Hepatocyte (in vitro differentiated cells): ENCODE data around the gene IQCH.

ENCODE experiments used
- EZH2phosphoT487 ChIP-seq: fragments of 200-600 bp; sonication (generic); IDR thresholded peaks from one replicate; pipeline ENCODE4 v1.6.1; 2018; ENCODE audit warnings: antibody characterized with exemption, mild to moderate bottlenecking, low read depth, moderate library complexity; ENCODE audit not compliant: unreplicated experiment, severe bottlenecking
- TF ChIP-seq, protein P1 (sequence below): fragments of 200-600 bp; sonication (generic); IDR thresholded peaks from 2 replicates; pipeline ENCODE4 v1.5.1; 2016; ENCODE audit warnings: antibody characterized with exemption, mild to moderate bottlenecking; ENCODE audit not compliant: poor library complexity

- no peak for TF ChIP-seq EZH2phosphoT487
- TF ChIP-seq, protein P1, sequence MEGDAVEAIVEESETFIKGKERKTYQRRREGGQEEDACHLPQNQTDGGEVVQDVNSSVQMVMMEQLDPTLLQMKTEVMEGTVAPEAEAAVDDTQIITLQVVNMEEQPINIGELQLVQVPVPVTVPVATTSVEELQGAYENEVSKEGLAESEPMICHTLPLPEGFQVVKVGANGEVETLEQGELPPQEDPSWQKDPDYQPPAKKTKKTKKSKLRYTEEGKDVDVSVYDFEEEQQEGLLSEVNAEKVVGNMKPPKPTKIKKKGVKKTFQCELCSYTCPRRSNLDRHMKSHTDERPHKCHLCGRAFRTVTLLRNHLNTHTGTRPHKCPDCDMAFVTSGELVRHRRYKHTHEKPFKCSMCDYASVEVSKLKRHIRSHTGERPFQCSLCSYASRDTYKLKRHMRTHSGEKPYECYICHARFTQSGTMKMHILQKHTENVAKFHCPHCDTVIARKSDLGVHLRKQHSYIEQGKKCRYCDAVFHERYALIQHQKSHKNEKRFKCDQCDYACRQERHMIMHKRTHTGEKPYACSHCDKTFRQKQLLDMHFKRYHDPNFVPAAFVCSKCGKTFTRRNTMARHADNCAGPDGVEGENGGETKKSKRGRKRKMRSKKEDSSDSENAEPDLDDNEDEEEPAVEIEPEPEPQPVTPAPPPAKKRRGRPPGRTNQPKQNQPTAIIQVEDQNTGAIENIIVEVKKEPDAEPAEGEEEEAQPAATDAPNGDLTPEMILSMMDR: no peak
Measured at GRCh38 chr15:67366904-67367303, 112.3 kb downstream of the IQCH start.
